SU-DHL-6 (cell line): ENCODE data around the gene SLC51B.
"Not testable (repeated sequence)": the region's sequence is repeated elsewhere in the genome, so short reads cannot be mapped to it uniquely, and the experiment has no call there.

Experiments used
- H2AFZ ChIP-seq: fragments of 200-600 bp; sonication (generic); 2 replicates; pipeline ENCODE4 v1.6.1; 2014; ENCODE audit warnings: low read depth, mild to moderate bottlenecking, moderate library complexity, mixed read lengths, antibody characterized with exemption, low read length; ENCODE audit not compliant: severe bottlenecking
- H3F3A ChIP-seq: fragments of 200-600 bp; shearing (Covaris generic); 2 replicates; pipeline ENCODE4 v1.6.0; 2016; ENCODE audit warnings: antibody characterized with exemption, mild to moderate bottlenecking; ENCODE audit not compliant: insufficient read depth
- H3K27ac ChIP-seq: fragments of 200-600 bp; sonication (generic); 2 replicates; pipeline ENCODE4 v1.5.1; 2016; ENCODE audit warnings: low read depth, mild to moderate bottlenecking, low read length, moderate library complexity, mixed read lengths
- H3K27me3 ChIP-seq: fragments of 200-600 bp; sonication (generic), shearing (Covaris generic); 2 replicates; pipeline ENCODE4 v1.6.0; 2014; ENCODE audit warnings: mild to moderate bottlenecking, low read length
- H3K36me3 ChIP-seq: fragments of 200-600 bp; sonication (generic); 2 replicates; pipeline ENCODE4 v1.6.1; 2014; ENCODE audit warnings: mild to moderate bottlenecking, low read length, mixed read lengths
- H3K4me2 ChIP-seq: fragments of 300-600, 200-600 bp; shearing (Covaris generic), sonication (generic); 2 replicates; pipeline ENCODE4 v1.6.0; 2014; ENCODE audit warnings: low read length, low read depth, mild to moderate bottlenecking; ENCODE audit not compliant: poor library complexity, severe bottlenecking
- H3K4me3 ChIP-seq: fragments of 200-600 bp; sonication (generic); 2 replicates; pipeline ENCODE4 v1.5.1; 2014; ENCODE audit warnings: antibody characterized with exemption, low read length, mild to moderate bottlenecking, mixed read lengths; ENCODE audit not compliant: insufficient read depth, poor library complexity, severe bottlenecking
- H3K79me2 ChIP-seq: fragments of 200-600 bp; sonication (generic); 2 replicates; pipeline ENCODE4 v1.6.1; 2014; ENCODE audit warnings: mild to moderate bottlenecking, low read length, moderate library complexity; ENCODE audit not compliant: insufficient read depth
- H3K9ac ChIP-seq: fragments of 200-600 bp; sonication (generic); 2 replicates; pipeline ENCODE4 v1.7.0; 2014; ENCODE audit warnings: mild to moderate bottlenecking, low read length
- H3K9me2 ChIP-seq: fragments of 200-600 bp; sonication (generic); replicated peaks from 2 replicates; pipeline ENCODE4 v1.6.1; 2014; ENCODE audit warnings: low read length; ENCODE audit not compliant: insufficient read depth
- H3K9me3 ChIP-seq: fragments of 200-600 bp; sonication (generic); 2 replicates; pipeline ENCODE4 v1.6.1; 2014; ENCODE audit warnings: low read length, mixed read lengths; ENCODE audit not compliant: insufficient read depth
- H4K20me1 ChIP-seq: fragments of 200-600 bp; sonication (generic); 2 replicates; pipeline ENCODE4 v1.6.1; 2014; ENCODE audit warnings: low read depth, mild to moderate bottlenecking, antibody characterized with exemption, low read length, moderate library complexity, mixed read lengths
- CTCF ChIP-seq: fragments of 200-600 bp; sonication (generic); IDR thresholded peaks from one replicate; pipeline ENCODE4 v1.5.1; 2017; ENCODE audit warnings: antibody characterized with exemption, mild to moderate bottlenecking, low read length, moderate library complexity; ENCODE audit not compliant: insufficient read depth, poor library complexity, severe bottlenecking
- EZH2phosphoT487 ChIP-seq: fragments of 200-600 bp; sonication (generic), shearing (Covaris generic); conservative IDR thresholded peaks from 2 replicates; pipeline ENCODE4 v1.6.1; 2018; ENCODE audit warnings: mild to moderate bottlenecking, antibody characterized with exemption, low read length, moderate library complexity, mixed read lengths

The SLC51B gene

DNA sequence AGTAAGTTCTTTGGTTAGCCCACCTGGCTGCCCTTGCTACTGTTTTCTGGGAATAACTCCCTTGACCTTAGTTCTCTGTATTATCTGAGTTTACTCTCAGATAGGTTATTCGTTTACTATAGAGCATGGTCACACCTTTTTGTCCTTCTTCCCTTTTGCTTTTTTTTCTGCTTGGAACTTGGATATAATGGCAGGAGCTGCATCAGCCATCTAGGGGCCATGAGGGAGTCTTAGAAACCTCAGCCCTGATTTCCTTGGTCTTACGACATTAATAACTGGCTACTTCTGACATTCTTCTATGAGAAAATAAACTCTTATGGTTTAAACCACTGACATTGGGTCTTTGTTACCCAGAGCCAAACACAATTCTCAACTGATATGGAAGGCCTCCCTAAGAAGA is 3.4 kb upstream of the SLC51B start:
- no peak overlapping the region for H3K4me3 ChIP-seq
- no peak for TF ChIP-seq CTCF
- no peak for TF ChIP-seq EZH2phosphoT487
- H3K27me3 ChIP-seq, result no peaks in the 10 kb centered on the region
- no peak overlapping the region for H2AFZ ChIP-seq
- H3F3A ChIP-seq, result no peaks in the 10 kb centered on the region
- H3K36me3 ChIP-seq, result no peaks in the 10 kb centered on the region
- H3K9me2 ChIP-seq, result no peaks in the 10 kb centered on the region
- H3K9me3 ChIP-seq, result no peaks in the 10 kb centered on the region
- no peak overlapping the region for H3K9ac ChIP-seq
- no peaks in the 10 kb centered on the region for H4K20me1 ChIP-seq
- no peaks in the 10 kb centered on the region for H3K79me2 ChIP-seq
- no peak overlapping the region for H3K27ac ChIP-seq
- no peak overlapping the region for H3K4me2 ChIP-seq

GRCh38 chr15:65042776-65043327 is 2.3 kb upstream of the SLC51B start:
- H2AFZ ChIP-seq, result no peak overlapping the region

GRCh38 chr15:65044218-65044617 is 969 bp upstream of the SLC51B start:
- not testable (repeated sequence) for H3K9ac ChIP-seq, H2AFZ ChIP-seq, H3K4me3 ChIP-seq, H3K27me3 ChIP-seq, H3K9me2 ChIP-seq, H3F3A ChIP-seq, H3K36me3 ChIP-seq, H3K79me2 ChIP-seq, H3K9me3 ChIP-seq, H3K27ac ChIP-seq, H4K20me1 ChIP-seq, H3K4me2 ChIP-seq

More at GRCh38 chr15:65042776-65043327, 2.3 kb upstream of the SLC51B start:
- H3K9me3 ChIP-seq, result no peaks in the 10 kb centered on the region
- no peak overlapping the region for H3K9ac ChIP-seq
- H3K79me2 ChIP-seq, result no peaks in the 10 kb centered on the region
- H3K36me3 ChIP-seq, result no peaks in the 10 kb centered on the region
- no peaks in the 10 kb centered on the region for H3K27me3 ChIP-seq
- H3F3A ChIP-seq, result no peaks in the 10 kb centered on the region
- H3K27ac ChIP-seq, result no peak overlapping the region
- H4K20me1 ChIP-seq, result no peaks in the 10 kb centered on the region
- TF ChIP-seq EZH2phosphoT487 (no peak), CTCF (no peak)
- H3K4me3 ChIP-seq, result no peak overlapping the region
- H3K4me2 ChIP-seq, result no peak overlapping the region
- no peaks in the 10 kb centered on the region for H3K9me2 ChIP-seq

GRCh38 chr15:65048241-65048640 is 3.1 kb downstream of the SLC51B start:
- H3K4me2 ChIP-seq, result no peak overlapping the region
- H2AFZ ChIP-seq, result no peak overlapping the region
- TF ChIP-seq EZH2phosphoT487 (no peak), CTCF (no peak)
- H3K27me3 ChIP-seq, result no peaks in the 10 kb centered on the region
- no peaks in the 10 kb centered on the region for H3K79me2 ChIP-seq
- H3K27ac ChIP-seq, result no peak overlapping the region
- H3K9ac ChIP-seq, result no peak overlapping the region
- no peak overlapping the region for H3K4me3 ChIP-seq
- H4K20me1 ChIP-seq, result no peaks in the 10 kb centered on the region
- H3K9me3 ChIP-seq, result no peaks in the 10 kb centered on the region
- H3K36me3 ChIP-seq, result no peaks in the 10 kb centered on the region
- H3K9me2 ChIP-seq, result no peaks in the 10 kb centered on the region
- no peaks in the 10 kb centered on the region for H3F3A ChIP-seq
